C4-2B (cell line): ENCODE data around the gene TWIST2.

Experiments used
- H3K27ac ChIP-seq: fragments of 450-650 bp; 2 replicates; pipeline ENCODE4 v1.5.1; 2017
- CTCF ChIP-seq: fragments of 450-650 bp; conservative IDR thresholded peaks from 2 replicates; pipeline ENCODE4 v1.5.1; 2017; ENCODE audit warnings: mild to moderate bottlenecking
- ZFX ChIP-seq: fragments of 450-650 bp; IDR thresholded peaks from 2 replicates; pipeline ENCODE4 v1.6.1; 2017

TWIST2 gene

GRCh38 chr2:238952261-238952919 is 104.5 kb downstream of the TWIST2 start:
- TF ChIP-seq ZFX (no peak), CTCF (no peak)
- no peak overlapping the region for H3K27ac ChIP-seq

GRCh38 chr2:238954841-238955591 is 107.1 kb downstream of the TWIST2 start:
- no peak for TF ChIP-seq ZFX
- no peak for TF ChIP-seq CTCF
- no peak overlapping the region for H3K27ac ChIP-seq

GRCh38 chr2:238955648-238956531 is 108.0 kb downstream of the TWIST2 start:
- TF ChIP-seq CTCF (no peak), ZFX (no peak)
- H3K27ac ChIP-seq: no peak overlapping the region

GRCh38 chr2:238956676-238957075 is 108.8 kb downstream of the TWIST2 start:
- no peak overlapping the region for H3K27ac ChIP-seq

More at GRCh38 chr2:238956676-238957075, 108.8 kb downstream of the TWIST2 start:
- no peak for TF ChIP-seq ZFX
